ENCODE measurements around the gene HERC2.
"Not testable (repeated sequence)": the region's sequence is repeated elsewhere in the genome, so short reads cannot be mapped to it uniquely, and the experiment has no call there.

Gene HERC2, protein sequence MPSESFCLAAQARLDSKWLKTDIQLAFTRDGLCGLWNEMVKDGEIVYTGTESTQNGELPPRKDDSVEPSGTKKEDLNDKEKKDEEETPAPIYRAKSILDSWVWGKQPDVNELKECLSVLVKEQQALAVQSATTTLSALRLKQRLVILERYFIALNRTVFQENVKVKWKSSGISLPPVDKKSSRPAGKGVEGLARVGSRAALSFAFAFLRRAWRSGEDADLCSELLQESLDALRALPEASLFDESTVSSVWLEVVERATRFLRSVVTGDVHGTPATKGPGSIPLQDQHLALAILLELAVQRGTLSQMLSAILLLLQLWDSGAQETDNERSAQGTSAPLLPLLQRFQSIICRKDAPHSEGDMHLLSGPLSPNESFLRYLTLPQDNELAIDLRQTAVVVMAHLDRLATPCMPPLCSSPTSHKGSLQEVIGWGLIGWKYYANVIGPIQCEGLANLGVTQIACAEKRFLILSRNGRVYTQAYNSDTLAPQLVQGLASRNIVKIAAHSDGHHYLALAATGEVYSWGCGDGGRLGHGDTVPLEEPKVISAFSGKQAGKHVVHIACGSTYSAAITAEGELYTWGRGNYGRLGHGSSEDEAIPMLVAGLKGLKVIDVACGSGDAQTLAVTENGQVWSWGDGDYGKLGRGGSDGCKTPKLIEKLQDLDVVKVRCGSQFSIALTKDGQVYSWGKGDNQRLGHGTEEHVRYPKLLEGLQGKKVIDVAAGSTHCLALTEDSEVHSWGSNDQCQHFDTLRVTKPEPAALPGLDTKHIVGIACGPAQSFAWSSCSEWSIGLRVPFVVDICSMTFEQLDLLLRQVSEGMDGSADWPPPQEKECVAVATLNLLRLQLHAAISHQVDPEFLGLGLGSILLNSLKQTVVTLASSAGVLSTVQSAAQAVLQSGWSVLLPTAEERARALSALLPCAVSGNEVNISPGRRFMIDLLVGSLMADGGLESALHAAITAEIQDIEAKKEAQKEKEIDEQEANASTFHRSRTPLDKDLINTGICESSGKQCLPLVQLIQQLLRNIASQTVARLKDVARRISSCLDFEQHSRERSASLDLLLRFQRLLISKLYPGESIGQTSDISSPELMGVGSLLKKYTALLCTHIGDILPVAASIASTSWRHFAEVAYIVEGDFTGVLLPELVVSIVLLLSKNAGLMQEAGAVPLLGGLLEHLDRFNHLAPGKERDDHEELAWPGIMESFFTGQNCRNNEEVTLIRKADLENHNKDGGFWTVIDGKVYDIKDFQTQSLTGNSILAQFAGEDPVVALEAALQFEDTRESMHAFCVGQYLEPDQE (N-terminal part only)

DNA sequence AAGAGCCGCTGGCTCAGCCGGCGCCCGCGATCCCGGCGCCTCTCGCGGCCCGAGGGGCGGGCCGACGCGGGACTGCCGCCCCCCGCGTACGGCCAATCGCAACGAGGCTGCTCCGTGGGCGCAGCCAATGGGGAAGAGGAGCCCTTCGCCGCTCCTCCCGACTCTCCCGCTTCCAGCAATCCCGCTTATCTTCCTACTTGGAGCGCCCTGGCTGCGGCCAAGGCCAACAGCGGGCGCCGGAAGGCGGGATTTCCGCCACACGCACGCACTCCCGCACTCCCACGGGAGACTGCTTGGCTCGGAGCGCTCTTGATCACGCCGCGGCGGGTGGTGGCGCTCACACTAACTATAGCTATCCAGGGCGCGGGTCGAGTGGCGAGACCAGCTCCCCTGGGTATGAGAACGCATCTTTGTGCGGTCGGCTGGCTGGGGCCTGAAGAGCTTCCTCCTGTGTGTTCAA lies at the start of gene HERC2:
HERC2 (minus strand) TSS at position 51 of the 460 bp plus-strand sequence. CDS start 746 bp downstream, outside the sequence.
- DNase-seq (ENCODE audit: low read depth) = not testable (repeated sequence)

GRCh38 chr15:28365502-28365901 lies 43.5 kb upstream of the HERC2 start:
- not testable (repeated sequence) for DNase-seq (ENCODE audit: low read depth)

GRCh38 chr15:28357984-28358383 lies 36.0 kb upstream of the HERC2 start, which contains the start of gene GOLGA6L24:
TSS of gene GOLGA6L24 (minus strand) at chr15:28358084. CDS start at chr15:28358023, 61 bp downstream.
- DNase-seq (ENCODE audit: low read depth) = not testable (repeated sequence)

- DNase-seq (ENCODE audit: low read depth) = not testable (repeated sequence)
These were observed 461 bp downstream of the HERC2 start for GRCh38 chr15:28321358-28322078.

DNA sequence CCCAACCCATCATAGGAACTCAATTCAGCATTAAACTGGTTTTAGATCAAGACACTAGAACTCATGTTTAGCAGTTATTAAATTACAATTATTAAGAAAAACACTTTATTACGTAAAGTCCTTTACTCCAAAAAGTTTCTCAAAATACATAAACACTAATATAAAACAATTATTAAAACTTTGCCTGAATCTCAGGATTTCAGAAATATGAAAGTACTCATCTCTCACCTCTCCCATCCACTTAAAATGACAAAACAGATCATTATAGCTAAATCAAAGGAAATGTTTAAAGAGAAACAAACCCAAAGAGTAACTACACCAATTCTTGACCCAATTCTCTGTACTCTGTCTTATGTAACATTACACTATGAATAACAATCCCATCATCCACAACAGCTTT lies 2.3 kb downstream of the HERC2 start:
- not testable (repeated sequence) for DNase-seq (ENCODE audit: low read depth)

DNA sequence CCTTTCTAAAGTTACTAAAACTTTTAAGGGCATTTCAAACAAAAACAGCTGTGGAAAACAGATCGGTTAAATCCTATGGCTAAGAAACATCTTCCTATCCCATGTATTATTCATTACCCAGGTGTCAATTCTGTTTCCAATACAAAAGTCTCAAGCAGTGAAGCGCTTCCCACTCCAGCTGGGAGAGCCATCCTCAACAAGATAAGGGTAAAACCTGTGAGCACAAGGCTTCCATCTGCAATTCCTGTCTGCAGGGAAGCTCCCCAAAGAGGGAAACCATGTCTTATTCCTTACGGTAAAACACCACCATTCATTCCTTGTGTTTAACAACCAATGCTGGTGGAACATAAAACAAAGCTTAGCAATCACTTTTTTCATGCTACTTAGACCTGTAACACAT lies 3.2 kb downstream of the HERC2 start:
- not testable (repeated sequence) for DNase-seq (ENCODE audit: low read depth)

DNA sequence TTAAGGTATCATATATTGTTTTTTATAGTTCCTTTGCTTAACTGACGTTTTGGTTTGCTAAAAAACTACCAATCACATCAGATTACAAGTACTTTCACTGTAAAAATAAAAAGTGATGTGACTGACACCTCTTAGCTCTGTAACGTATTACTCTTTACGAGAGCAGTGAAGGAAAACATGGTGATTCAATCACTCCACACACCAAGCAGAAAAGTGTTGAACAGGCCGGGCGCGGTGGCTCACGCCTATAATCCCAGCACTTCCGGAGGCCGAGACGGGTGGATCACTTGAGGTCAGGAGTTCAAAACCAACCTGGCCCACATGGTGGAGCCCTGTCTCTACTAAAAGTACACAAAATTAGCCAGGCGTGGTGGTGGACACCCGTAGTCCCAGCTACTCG lies 3.9 kb downstream of the HERC2 start:
- not testable (repeated sequence) for DNase-seq (ENCODE audit: low read depth)

DNA sequence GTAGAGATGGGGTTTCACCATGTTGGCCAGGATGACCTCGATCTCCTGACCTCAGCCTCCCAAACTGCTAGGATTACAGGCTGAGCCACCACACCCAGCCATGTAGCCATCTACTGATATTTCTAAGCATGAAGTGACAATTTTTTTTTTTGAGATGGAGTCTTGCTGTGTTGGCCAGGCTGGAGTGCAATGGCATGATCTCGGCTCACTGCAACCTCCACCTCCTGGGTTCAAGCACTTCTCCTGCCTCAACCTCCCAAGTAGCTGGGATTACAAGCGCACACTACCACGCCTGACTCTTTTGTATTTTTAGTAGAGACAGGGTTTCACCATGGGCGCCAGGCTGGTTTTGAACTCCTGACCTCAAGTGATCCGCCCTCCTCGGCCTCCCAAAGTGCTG lies 5.0 kb downstream of the HERC2 start:
- DNase-seq (ENCODE audit: low read depth) = not testable (repeated sequence)

DNA sequence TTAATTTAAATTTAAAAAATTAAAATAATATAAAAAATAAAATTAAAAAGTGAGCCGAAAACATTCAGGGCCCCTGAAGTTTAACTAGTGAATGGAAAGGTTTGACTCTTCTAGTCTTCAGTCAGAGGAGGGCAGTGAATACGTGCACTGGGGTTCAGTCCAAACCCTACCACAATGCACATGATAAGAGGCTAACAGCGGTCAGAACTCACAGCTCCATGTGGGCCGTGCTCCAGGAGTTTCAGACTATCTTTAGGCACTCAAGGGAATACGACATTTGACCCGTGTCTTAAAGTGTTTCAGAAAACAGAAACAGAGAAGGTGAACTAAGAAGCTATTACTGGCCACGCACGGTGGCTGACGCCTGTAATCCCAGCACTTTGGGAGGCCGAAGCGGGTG lies 11.5 kb downstream of the HERC2 start:
- DNase-seq (ENCODE audit: low read depth) = not testable (repeated sequence)

DNA sequence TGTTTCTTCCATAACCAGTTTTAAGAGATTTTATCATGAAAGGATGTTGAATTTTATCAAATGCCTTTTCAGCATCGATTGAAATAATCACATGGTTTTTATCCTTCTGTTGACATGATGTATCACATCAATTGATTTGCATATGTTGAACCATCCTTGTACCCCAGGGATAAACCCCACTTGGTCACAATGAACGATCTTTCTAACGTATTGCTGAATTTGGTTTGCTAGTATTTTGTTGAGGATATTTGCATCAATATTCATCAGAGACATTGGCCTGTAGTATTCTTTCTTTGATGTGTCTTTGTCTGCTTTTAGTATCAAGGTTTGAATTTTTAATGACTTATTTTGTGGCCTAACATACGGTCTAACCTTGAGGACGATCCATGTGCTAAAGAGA lies 13.3 kb downstream of the HERC2 start:
- DNase-seq (ENCODE audit: low read depth) = not testable (repeated sequence)

DNA sequence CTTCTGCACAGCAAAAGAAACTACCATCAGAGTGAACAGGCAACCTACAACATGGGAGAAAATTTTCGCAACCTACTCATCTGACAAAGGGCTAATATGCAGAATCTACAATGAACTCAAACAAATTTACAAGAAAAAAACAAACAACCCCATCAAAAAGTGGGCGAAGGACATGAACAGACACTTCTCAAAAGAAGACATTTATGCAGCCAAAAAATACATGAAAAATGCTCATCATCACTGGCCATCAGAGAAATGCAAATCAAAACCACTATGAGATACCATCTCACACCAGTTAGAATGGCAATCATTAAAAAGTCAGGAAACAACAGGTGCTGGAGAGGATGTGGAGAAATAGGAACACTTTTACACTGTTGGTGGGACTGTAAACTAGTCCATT lies 16.3 kb downstream of the HERC2 start:
- not testable (repeated sequence) for DNase-seq (ENCODE audit: low read depth)

DNA sequence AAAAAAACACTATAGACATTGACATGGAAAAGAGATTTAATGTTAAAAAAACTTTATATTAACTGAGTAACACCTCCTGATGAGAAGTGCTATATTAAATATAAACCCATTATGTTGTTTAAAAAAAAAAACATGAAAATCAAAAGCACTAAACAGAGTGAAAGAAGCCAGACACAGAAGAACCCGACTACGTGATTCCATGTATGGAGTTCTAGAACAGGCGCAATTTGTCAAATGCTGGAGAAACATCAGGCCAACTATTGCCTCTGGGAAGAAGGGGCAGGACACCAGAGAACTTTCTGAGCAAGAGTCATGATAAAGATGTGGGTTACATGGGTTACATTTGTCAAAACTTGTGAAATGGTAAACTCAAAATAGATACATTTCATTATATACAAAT lies 24.5 kb downstream of the HERC2 start:
- DNase-seq (ENCODE audit: low read depth) = not testable (repeated sequence)

GRCh38 chr15:28296814-28297213 lies 25.2 kb downstream of the HERC2 start:
- not testable (repeated sequence) for DNase-seq (ENCODE audit: low read depth)

DNA sequence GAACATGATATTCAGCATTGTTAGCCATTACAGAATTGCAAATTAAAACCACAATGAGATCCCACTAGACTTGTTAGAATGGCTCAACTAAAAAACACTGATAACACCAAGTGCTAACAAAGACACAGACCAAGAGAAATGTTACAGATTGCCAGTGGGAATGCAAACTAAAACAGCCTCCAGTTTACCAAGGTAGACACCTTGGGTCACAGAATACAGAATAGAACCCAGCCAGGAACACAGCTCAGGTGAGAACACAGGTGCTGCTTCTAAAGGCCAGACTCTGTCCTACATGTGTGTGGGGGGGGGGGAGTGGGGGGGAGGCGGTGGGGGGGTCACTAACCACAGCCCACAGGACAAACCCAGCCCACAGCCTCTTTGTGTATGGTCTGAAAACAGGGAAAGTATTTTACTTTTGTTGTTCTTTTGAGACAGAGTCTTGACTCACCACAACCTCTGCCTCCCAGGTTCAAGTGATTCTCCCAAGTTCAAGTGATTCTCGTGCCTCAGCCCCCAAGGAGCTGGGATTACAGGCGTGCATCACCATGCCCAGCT lies 26.9 kb downstream of the HERC2 start:
- not testable (repeated sequence) for DNase-seq (ENCODE audit: low read depth)

DNA sequence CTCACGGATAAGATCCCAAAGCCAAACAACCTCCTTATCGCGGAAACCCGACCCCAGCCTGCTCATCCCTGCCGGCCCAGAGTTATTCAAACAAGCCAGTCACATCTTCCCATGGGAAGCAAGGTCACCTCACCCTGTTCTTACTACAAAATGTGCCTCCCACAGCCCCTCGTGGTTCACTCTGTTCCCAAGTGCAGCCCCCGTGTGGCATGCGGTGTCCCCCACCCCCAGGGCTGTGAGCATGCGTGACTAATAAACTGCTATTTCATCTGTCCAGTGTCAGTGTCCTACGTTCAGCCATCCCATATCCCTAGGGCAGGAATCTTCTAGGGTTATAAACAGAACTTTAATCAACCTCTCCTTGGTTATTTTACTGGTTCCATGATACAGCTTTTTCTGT lies 27.4 kb downstream of the HERC2 start:
- not testable (repeated sequence) for DNase-seq (ENCODE audit: low read depth)

DNA sequence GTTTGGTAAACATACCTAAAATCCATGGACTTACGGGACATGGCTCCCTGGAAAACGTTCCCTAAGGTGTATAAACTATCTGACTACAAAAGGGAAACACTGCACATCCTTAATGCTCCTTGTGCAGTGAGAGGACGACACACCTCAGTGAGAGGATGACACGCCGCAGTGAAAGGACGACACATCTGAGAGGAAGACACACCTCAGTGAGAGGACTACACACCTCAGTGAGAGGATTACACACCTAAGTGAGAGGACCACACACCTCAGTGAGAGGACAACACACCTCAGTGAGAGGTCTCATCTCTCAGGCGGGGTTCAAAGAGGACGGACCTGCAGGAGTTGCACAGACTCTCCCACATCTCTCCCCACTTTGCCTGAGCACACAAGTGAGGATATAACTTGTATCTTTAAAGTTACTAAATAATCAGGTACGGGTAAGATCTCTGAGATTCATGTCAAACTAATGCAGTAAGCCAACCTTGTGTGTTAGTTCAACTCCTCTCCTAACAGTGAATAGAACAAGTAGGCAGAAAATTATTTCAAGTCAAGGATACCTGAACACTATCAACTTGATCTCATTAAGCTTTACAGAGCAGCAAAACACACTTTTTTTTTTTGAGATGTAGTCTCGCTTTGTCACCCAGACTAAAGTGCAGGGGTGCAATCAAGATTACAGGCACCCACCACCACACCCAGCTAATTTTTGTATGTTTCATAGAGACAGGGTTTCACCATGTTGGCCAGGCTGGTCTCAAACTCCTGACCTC lies 32.1 kb downstream of the HERC2 start:
- DNase-seq (ENCODE audit: low read depth) = no peak

GRCh38 chr15:28288830-28289693 lies 32.9 kb downstream of the HERC2 start:
- DNase-seq (ENCODE audit: low read depth) = not testable (repeated sequence)

DNA sequence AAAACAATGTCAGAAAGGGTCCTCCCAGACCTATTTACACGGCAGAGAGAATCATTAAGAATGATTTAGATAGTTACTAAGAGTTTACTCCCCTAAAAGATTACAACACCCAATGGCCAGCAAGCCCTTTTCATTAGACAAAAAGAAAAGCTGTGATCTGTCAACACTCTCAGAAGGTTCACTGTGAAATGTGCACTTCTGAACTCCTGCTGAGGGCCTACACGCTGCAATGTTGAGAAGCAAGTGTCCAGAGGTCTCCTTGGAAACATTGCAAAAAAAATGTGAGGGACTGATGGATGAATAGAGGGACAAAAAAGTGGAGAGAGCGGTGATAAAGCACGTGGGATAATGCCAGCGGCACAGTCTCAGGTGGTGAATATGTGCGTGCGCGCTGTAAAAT lies 35.3 kb downstream of the HERC2 start:
- DNase-seq (ENCODE audit: low read depth) = not testable (repeated sequence)

DNA sequence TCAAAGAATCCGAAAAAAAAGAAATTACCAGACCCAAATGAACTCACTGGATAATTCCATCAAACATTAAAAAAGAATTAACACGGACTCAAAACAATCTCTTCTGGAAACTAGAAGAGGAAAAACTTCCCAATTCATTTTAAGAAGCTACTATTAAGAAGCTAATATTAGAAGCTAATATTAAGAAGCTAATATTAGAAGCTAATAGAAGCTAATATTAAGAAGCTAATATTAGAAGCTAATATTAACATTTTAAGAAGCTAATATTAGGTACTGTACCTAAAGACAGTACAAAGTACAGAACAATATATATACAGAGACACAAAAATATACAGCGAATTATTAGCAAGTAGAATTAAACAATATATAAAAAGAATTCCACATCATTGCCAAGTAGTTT lies 35.9 kb downstream of the HERC2 start:
- DNase-seq (ENCODE audit: low read depth) = no peak

Data from activated T-helper 9 cell treated with anti-CD3 and anti-CD28 coated beads, Interleukin-2, amount 50 U/mL, for 16 hours (primary cell).